Fibroblast of lung (primary cell): ENCODE measurements around the gene SEMA5A. TPM values are rescaled to one million over a fixed set of nuclear protein-coding genes. Genes with fewer than 3 reads are reported as not detected.

Source experiments
- DNase-seq, 2 donors: peaks; one replicate each; pipeline versions ENCODE4 v3.0.0 to v3.0.0-alpha.2; 2010; ENCODE audit warnings: low read depth in 2 of 2
- H2AFZ ChIP-seq: 2 replicates; pipeline ENCODE4 v1.5.1; 2012; ENCODE audit warnings: low read length, control low read depth, inconsistent platforms
- H3K27ac ChIP-seq: 2 replicates; pipeline ENCODE4 v1.5.1; 2011; ENCODE audit warnings: low read length, control low read depth; ENCODE audit not compliant: insufficient read depth
- H3K27me3 ChIP-seq: 2 replicates; pipeline ENCODE4 v1.5.1; 2011; ENCODE audit warnings: mild to moderate bottlenecking, low read length; ENCODE audit not compliant: control insufficient read depth, insufficient read depth
- H3K36me3 ChIP-seq: 2 replicates; pipeline ENCODE4 v1.5.1; 2011; ENCODE audit warnings: low read length; ENCODE audit not compliant: control insufficient read depth, insufficient read depth
- H3K4me1 ChIP-seq: 2 replicates; pipeline ENCODE4 v1.5.1; 2011; ENCODE audit warnings: low read length; ENCODE audit not compliant: control insufficient read depth, insufficient read depth; ENCODE audit errors: extremely low read depth
- H3K4me2 ChIP-seq: 2 replicates; pipeline ENCODE4 v1.5.1; 2011; ENCODE audit warnings: low read length, control low read depth; ENCODE audit not compliant: insufficient read depth; ENCODE audit errors: extremely low read depth
- H3K4me3 ChIP-seq, 4 experiments: fragments of 200-600 bp in 1 of 4; sonication (generic) in 1 of 4; replicated peaks in 1 of 4; 2 replicates each; pipeline ENCODE4 v1.5.1; 2011 to 2016; ENCODE audit warnings: low read length in 4 of 4, low read depth in 3 of 4, mild to moderate bottlenecking in 3 of 4, control low read depth in 2 of 4, inconsistent platforms in 1 of 4, mixed read lengths in 1 of 4; ENCODE audit not compliant: insufficient read depth in 1 of 4; ENCODE audit errors: control extremely low read depth in 1 of 4
- H3K79me2 ChIP-seq: 2 replicates; pipeline ENCODE4 v1.5.1; 2012; ENCODE audit warnings: mild to moderate bottlenecking, low read length, inconsistent platforms; ENCODE audit not compliant: control insufficient read depth, insufficient read depth
- H3K9ac ChIP-seq: 2 replicates; pipeline ENCODE4 v1.5.1; 2011; ENCODE audit warnings: mild to moderate bottlenecking, low read length, control low read depth; ENCODE audit not compliant: insufficient read depth
- H3K9me3 ChIP-seq: 2 replicates; pipeline ENCODE4 v1.5.1; 2012; ENCODE audit warnings: low read depth, low read length; ENCODE audit not compliant: control insufficient read depth, insufficient read depth
- H4K20me1 ChIP-seq: 2 replicates; pipeline ENCODE4 v1.5.1; 2011; ENCODE audit warnings: low read length; ENCODE audit not compliant: control insufficient read depth, insufficient read depth; ENCODE audit errors: extremely low read depth
- CTCF ChIP-seq, 2 donors: IDR thresholded peaks in 1 of 2; conservative IDR thresholded peaks in 1 of 2; 1 replicate in 1 of 2; 2 replicates in 1 of 2; pipeline ENCODE4 v1.5.1; 2011 to 2012; ENCODE audit warnings: low read length in 2 of 2, control low read depth in 1 of 2, inconsistent platforms in 1 of 2, low read depth in 1 of 2, mild to moderate bottlenecking in 1 of 2
- EZH2 ChIP-seq: IDR thresholded peaks from 2 replicates; pipeline ENCODE4 v1.5.1; 2012; ENCODE audit warnings: low read length, control low read depth, mild to moderate bottlenecking; ENCODE audit errors: missing control alignments
- polyA plus RNA-seq, 2 donors: library from polyadenylated mRNA; depleted of rRNA in 1 of 2; stranded (reverse) in 1 of 2; unstranded in 1 of 2; fragments of >200 nt; gene quantifications; 2 replicates each; pipeline ENCODE4 v1.2.1, GENCODE V29; 2011 to 2012; ENCODE audit warnings: missing spikeins in 1 of 2
- total RNA-seq: library from RNA; depleted of rRNA; stranded (reverse); fragments of >200 nt; gene quantifications from 2 replicates; pipeline ENCODE4 v1.2.1, GENCODE V29; 2014

SEMA5A gene
- total and polyA plus RNA-seq, 2 donors (not counting 1 experiment from before 2014, with no cell fraction given), result 30.6 to 49.0 TPM

GRCh38 chr5:9294793-9295465 is 250.9 kb downstream of the SEMA5A start:
- TF ChIP-seq EZH2 (no peak), CTCF (conservative IDR thresholded peaks at IDR 0.05 in 1 of 2, IDR thresholded peaks at IDR 0.05 in 1 of 2; ENCODE audit: low read depth in 1 of 2, low read length in 2 of 2) (no peak)
- Histone ChIP-seq H2AFZ (no peak overlapping the region), H3K4me2 (no peak overlapping the region), H4K20me1 (no peaks in the 10 kb centered on the region), H3K36me3 (no peaks in the 10 kb centered on the region), H3K27me3 (no peaks in the 10 kb centered on the region), H3K9ac (no peak overlapping the region), H3K4me3 (no peak overlapping the region), H3K9me3 (no peaks in the 10 kb centered on the region), H3K27ac (no peak overlapping the region), H3K79me2 (no peaks in the 10 kb centered on the region), H3K4me1 (no peaks in the 10 kb centered on the region)
- no peak for DNase-seq

GRCh38 chr5:9288234-9288633 is 257.6 kb downstream of the SEMA5A start:
- H3K79me2 ChIP-seq, result no peaks in the 10 kb centered on the region
- H3K4me1 ChIP-seq, result peaks cover 4% of the 10 kb centered on the region
- H3K4me2 ChIP-seq, result no peak overlapping the region
- no peaks in the 10 kb centered on the region for H3K36me3 ChIP-seq
- DNase-seq, result no peak
- H3K4me3 ChIP-seq, result no peak overlapping the region
- no peak overlapping the region for H3K27ac ChIP-seq
- H3K9ac ChIP-seq, result no peak overlapping the region
- peak overlapping the region; percentile 9 for H2AFZ ChIP-seq
- no peaks in the 10 kb centered on the region for H4K20me1 ChIP-seq
- H3K9me3 ChIP-seq, result no peaks in the 10 kb centered on the region
- no peaks in the 10 kb centered on the region for H3K27me3 ChIP-seq
- peak in 1 of 2 donors; percentile 5 for TF ChIP-seq CTCF (conservative IDR thresholded peaks at IDR 0.05 in 1 of 2, IDR thresholded peaks at IDR 0.05 in 1 of 2; ENCODE audit: low read depth in 1 of 2, low read length in 2 of 2)
- TF ChIP-seq EZH2, result no peak

GRCh38 chr5:9284781-9285307 is 261.0 kb downstream of the SEMA5A start:
- no peak for TF ChIP-seq CTCF (conservative IDR thresholded peaks at IDR 0.05 in 1 of 2, IDR thresholded peaks at IDR 0.05 in 1 of 2; ENCODE audit: low read depth in 1 of 2, low read length in 2 of 2)
- TF ChIP-seq EZH2, result no peak
- Histone ChIP-seq H3K9me3 (no peaks in the 10 kb centered on the region), H4K20me1 (no peaks in the 10 kb centered on the region), H3K4me1 (peaks cover 4% of the 10 kb centered on the region), H3K36me3 (no peaks in the 10 kb centered on the region), H3K4me2 (peak overlapping the region; percentile 54), H3K79me2 (no peaks in the 10 kb centered on the region), H3K9ac (no peak overlapping the region), H2AFZ (no peak overlapping the region), H3K27ac (peak overlapping the region; percentile 24), H3K27me3 (no peaks in the 10 kb centered on the region), H3K4me3 (no peak overlapping the region)
- peak in 1 of 2 donors; percentile 47 for DNase-seq
